ENCODE results near the gene ITK.
"Not testable (repeated sequence)": the region's sequence is repeated elsewhere in the genome, so short reads cannot be mapped to it uniquely, and the experiment has no call there.

Gene ITK

GRCh38 chr5:157168286-157168685, 12.4 kb upstream of the ITK start:
- DNase-seq = no peak

- no peak for DNase-seq
Measured at GRCh38 chr5:157172403-157172802, 8.2 kb upstream of the ITK start.

- no peak for DNase-seq
Measured at GRCh38 chr5:157175071-157175612, 5.5 kb upstream of the ITK start.

GRCh38 chr5:157177953-157178352, 2.7 kb upstream of the ITK start:
- DNase-seq = no peak

GRCh38 chr5:157178966-157179365, 1.7 kb upstream of the ITK start:
- no peak for DNase-seq

GRCh38 chr5:157182143-157182757, 1.6 kb downstream of the ITK start:
- no peak for DNase-seq

- no peak for DNase-seq
Measured at GRCh38 chr5:157184117-157184670, 3.6 kb downstream of the ITK start.

- not testable (repeated sequence) for DNase-seq
Measured at GRCh38 chr5:157185122-157185521, 4.5 kb downstream of the ITK start.

- DNase-seq = no peak
Measured at GRCh38 chr5:157186309-157187045, 5.8 kb downstream of the ITK start.

GRCh38 chr5:157187046-157187754, 6.6 kb downstream of the ITK start:
- no peak for DNase-seq

GRCh38 chr5:157188270-157188669, 7.6 kb downstream of the ITK start:
- DNase-seq = no peak

- DNase-seq = no peak
Measured at GRCh38 chr5:157189223-157189622, 8.6 kb downstream of the ITK start.

- no peak for DNase-seq
Measured at GRCh38 chr5:157193699-157194424, 13.2 kb downstream of the ITK start.

GRCh38 chr5:157196045-157196444, 15.4 kb downstream of the ITK start:
- no peak for DNase-seq

- no peak for DNase-seq
Measured at GRCh38 chr5:157197086-157197485, 16.4 kb downstream of the ITK start.

GRCh38 chr5:157198277-157198986, 17.8 kb downstream of the ITK start:
- DNase-seq = no peak

- DNase-seq = no peak
Measured at GRCh38 chr5:157201857-157202256, 21.2 kb downstream of the ITK start.

GRCh38 chr5:157203417-157203816, 22.8 kb downstream of the ITK start:
- no peak for DNase-seq

- DNase-seq = no peak
Measured at GRCh38 chr5:157204765-157205164, 24.1 kb downstream of the ITK start.

- DNase-seq = no peak
Measured at GRCh38 chr5:157205708-157206107, 25.1 kb downstream of the ITK start.

- DNase-seq = not testable (repeated sequence)
Measured at GRCh38 chr5:157210652-157211051, 30.0 kb downstream of the ITK start.

- DNase-seq = no peak
Measured at GRCh38 chr5:157212307-157212706, 31.7 kb downstream of the ITK start.
